Measurements from ENCODE around the gene GFER. TPM values are rescaled to one million over a fixed set of nuclear protein-coding genes. Genes with fewer than 3 reads are reported as not detected.

Gene GFER
- total RNA-seq, 2 donors from 2014 or later = 13.2 to 35.9 TPM

DNA sequence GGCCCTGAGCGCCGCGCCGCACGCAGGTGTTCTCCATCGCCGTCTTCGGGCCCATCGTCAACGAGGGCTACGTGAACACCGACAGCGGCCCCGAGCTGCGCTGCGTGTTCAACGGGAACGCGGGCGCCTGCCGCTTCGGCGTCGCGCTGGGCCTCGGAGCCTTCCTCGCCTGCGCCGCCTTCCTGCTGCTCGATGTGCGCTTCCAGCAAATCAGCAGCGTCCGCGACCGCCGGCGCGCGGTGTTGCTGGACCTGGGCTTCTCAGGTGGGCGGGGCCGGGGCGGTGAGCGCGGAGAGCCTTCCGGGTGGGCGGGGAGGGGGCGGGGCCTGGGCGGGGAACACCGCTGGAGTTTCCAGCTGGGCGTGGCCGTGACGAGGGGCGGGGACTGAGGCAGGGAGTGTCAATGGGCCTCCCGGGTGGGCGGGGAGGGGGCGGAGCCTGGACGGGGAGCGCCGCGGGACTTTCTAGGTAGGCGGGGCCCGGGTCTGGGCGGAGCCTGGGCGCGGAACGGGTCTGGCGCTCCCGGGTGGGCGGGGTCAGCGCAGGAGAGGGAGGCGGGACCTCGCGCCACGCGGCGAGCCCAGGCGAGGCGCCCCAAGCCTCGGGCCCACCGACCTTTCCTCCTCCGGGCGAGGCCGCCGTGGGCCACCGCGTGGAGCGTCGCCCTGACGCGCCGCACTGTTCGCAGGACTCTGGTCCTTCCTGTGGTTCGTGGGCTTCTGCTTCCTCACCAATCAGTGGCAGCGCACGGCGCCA, 8.1 kb downstream of the GFER start:
- ATAC-seq = peak; percentile 74
- Histone ChIP-seq H3K9me3 (no peaks in the 10 kb centered on the region), H3K27me3 (peaks cover 0 to 19% of the 10 kb centered on the region in 2 donors), H3K36me3 (replicated peaks in 1 of 2; ENCODE audit: insufficient read depth in 1 of 2, low read depth in 2 of 2) (no peaks in the 10 kb centered on the region), H3K4me1 (peaks cover 36% of the 10 kb centered on the region), H3K4me3 (no peak overlapping the region), H3K27ac (peak overlapping the region in 2 of 4 donors; percentile 17 to 52)
- TF ChIP-seq, protein P1, sequence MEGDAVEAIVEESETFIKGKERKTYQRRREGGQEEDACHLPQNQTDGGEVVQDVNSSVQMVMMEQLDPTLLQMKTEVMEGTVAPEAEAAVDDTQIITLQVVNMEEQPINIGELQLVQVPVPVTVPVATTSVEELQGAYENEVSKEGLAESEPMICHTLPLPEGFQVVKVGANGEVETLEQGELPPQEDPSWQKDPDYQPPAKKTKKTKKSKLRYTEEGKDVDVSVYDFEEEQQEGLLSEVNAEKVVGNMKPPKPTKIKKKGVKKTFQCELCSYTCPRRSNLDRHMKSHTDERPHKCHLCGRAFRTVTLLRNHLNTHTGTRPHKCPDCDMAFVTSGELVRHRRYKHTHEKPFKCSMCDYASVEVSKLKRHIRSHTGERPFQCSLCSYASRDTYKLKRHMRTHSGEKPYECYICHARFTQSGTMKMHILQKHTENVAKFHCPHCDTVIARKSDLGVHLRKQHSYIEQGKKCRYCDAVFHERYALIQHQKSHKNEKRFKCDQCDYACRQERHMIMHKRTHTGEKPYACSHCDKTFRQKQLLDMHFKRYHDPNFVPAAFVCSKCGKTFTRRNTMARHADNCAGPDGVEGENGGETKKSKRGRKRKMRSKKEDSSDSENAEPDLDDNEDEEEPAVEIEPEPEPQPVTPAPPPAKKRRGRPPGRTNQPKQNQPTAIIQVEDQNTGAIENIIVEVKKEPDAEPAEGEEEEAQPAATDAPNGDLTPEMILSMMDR (IDR thresholded peaks at IDR 0.05) = no peak
- TF ChIP-seq POLR2A (IDR thresholded peaks at IDR 0.05) = peak in 1 of 3 donors; percentile 14
- peak; percentile 90 to 95 (median 92) for DNase-seq
- 8 to 50% methylated on average over 2 to 77 of the region's 96 CpGs for WGBS, 2 donors
- intact Hi-C loops (cut with DNase I) = no loop called here

DNA sequence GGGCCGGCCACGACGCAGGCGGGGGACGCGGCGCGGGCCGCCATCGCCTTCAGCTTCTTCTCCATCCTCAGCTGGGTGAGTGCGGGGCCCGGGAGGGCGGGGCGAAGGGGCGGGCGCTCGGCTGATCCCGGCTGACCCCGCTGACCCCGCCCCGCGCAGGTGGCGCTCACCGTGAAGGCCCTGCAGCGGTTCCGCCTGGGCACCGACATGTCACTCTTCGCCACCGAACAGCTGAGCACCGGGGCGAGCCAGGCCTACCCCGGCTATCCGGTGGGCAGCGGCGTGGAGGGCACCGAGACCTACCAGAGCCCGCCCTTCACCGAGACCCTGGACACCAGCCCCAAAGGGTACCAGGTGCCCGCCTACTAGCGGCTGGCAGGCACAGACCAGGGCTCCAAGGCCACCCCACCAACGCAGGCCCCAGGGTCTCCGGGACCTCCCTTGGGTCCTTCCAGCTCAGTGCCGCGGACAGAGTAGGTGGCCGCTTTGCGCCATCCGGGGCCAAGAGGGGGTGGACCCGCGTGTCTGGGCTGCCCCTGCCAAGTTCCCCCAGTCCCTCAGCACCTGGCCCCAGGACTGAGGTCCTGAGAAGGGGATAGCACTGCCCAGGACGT, 8.8 kb downstream of the GFER start:
- Histone ChIP-seq H3K4me3 (no peak overlapping the region), H3K4me1 (peaks cover 36% of the 10 kb centered on the region), H3K27me3 (peaks cover 0 to 19% of the 10 kb centered on the region in 2 donors), H3K36me3 (replicated peaks in 1 of 2; ENCODE audit: insufficient read depth in 1 of 2, low read depth in 2 of 2) (peaks cover 0 to under 1% of the 10 kb centered on the region in 2 donors), H3K9me3 (no peaks in the 10 kb centered on the region), H3K27ac (no peak overlapping the region)
- 53% methylated on average over 44 of the region's 50 CpGs; no CpG with 5 or more reads in 1 of the 2 donors for WGBS, 2 donors
- no peak for ATAC-seq
- TF ChIP-seq POLR2A (IDR thresholded peaks at IDR 0.05) = no peak
- TF ChIP-seq, protein P1 (IDR thresholded peaks at IDR 0.05) = no peak
- intact Hi-C loops (cut with DNase I) = no loop called here
- DNase-seq = no peak

DNA sequence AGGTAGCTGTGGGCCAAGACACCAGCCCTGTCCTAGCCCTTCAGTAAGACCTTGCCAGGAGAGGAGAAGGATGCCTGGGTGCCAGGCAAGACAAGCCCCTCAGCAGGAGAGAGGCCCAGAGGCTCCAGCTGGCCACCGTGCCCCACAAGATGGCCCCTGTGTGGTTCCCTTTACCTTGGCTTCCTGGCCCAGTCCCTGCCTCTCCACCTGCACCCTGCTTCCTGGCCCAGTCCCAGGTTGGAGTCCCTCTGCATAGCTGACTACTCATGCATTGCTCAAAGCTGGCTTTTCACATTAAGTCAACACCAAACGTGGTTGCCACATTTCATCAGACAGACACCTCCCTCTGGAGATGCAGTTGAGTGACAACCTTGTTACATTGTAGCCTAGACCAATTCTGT, 9.7 kb downstream of the GFER start:
- intact Hi-C loops (cut with DNase I) = no loop called here
- 43 to 53% methylated on average over 2 of the region's 2 CpGs for WGBS, 2 donors
- peaks cover 0 to 16% of the 10 kb centered on the region in 2 donors for H3K27me3 ChIP-seq
- H3K9me3 ChIP-seq = no peaks in the 10 kb centered on the region
- H3K4me1 ChIP-seq = peaks cover 29% of the 10 kb centered on the region
- peaks cover 4 to 5% of the 10 kb centered on the region in 2 donors for H3K36me3 ChIP-seq (replicated peaks in 1 of 2; ENCODE audit: insufficient read depth in 1 of 2, low read depth in 2 of 2)
- no peak for DNase-seq
- TF ChIP-seq POLR2A (IDR thresholded peaks at IDR 0.05) = no peak
- TF ChIP-seq, protein P1 (IDR thresholded peaks at IDR 0.05) = no peak
- ATAC-seq = no peak
- H3K4me3 ChIP-seq = no peak overlapping the region
- H3K27ac ChIP-seq = no peak overlapping the region

DNA sequence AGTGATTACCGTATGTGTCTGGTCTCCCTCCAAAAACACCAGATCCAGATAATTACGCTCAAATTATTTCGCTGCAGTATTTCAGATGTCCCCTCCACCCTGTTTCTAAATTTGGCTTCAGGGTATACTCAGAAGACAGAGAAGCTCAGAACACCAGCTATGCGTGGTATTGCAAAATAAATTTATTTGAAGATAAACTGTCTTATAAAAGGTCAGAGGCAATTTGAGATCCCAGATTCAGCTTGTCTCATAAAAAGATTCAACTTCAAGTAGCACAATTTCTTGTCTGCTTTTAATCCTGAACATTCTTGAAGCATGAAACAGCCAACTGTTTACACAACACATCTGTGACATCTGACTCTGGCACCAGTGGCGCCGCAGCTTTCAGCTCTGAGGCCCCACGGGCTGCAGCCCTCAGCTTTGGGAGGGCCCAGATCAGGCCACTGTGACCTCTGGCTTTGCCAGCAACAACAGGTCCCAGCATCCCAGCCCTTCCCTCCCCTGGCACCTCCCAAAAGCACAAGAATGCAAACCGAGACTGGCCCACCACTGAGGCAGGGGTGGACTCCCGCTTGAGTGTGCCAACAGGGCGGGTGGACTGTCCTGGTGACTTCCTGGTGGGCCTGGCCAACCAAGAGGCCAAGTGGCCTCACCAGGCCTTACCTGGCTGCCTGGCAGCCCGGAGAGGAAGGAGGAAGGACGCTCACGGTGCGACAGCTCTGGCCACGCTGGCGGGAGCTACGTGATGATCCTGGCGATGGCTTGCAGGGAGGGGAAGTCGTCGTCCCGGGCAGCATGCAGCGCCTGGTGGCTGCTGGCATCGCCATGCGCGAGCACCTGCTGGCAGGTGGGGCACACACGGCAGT, 13.7 kb downstream of the GFER start:
- ATAC-seq = no peak
- Histone ChIP-seq H3K4me3 (no peak overlapping the region), H3K4me1 (no peaks in the 10 kb centered on the region), H3K27ac (peak overlapping the region in 1 of 4 donors; percentile 37), H3K27me3 (no peaks in the 10 kb centered on the region), H3K9me3 (no peaks in the 10 kb centered on the region), H3K36me3 (replicated peaks in 1 of 2; ENCODE audit: insufficient read depth in 1 of 2, low read depth in 2 of 2) (peaks cover 33% of the 10 kb centered on the region in 2 donors)
- WGBS, 2 donors = 83 to 86% methylated on average over 18 to 25 of the region's 26 CpGs
- DNase-seq = no peak
- intact Hi-C loops (cut with DNase I) = no loop called here
- no peak for TF ChIP-seq POLR2A (IDR thresholded peaks at IDR 0.05)
- TF ChIP-seq, protein P1 (IDR thresholded peaks at IDR 0.05) = no peak

Measured in body of pancreas (tissue), 4 donors.